Muscle layer of colon (tissue), 2 donors: Measurements from ENCODE around the gene ZDHHC17.
A peak's percentile ranks its signal among the peaks of the same experiment; 100 is the strongest.

Source experiments
- H3K27ac ChIP-seq: one replicate; pipeline ENCODE4 v1.7.0; 2013; ENCODE audit warnings: low read depth, mild to moderate bottlenecking, low read length, moderate library complexity
- H3K27me3 ChIP-seq, 2 donors: one replicate each; pipeline ENCODE4 v1.7.0; 2013; ENCODE audit warnings: low read length in 2 of 2, mild to moderate bottlenecking in 2 of 2; ENCODE audit not compliant: insufficient read depth in 2 of 2, control insufficient read depth in 1 of 2
- H3K36me3 ChIP-seq: one replicate; pipeline ENCODE4 v1.7.0; 2013; ENCODE audit warnings: mild to moderate bottlenecking, low read length; ENCODE audit not compliant: insufficient read depth
- H3K4me1 ChIP-seq: one replicate; pipeline ENCODE4 v1.7.0; 2013; ENCODE audit warnings: mild to moderate bottlenecking, low read length; ENCODE audit not compliant: insufficient read depth
- H3K4me3 ChIP-seq, 2 donors: one replicate each; pipeline ENCODE4 v1.7.0; 2013; ENCODE audit warnings: low read length in 2 of 2, low read depth in 1 of 2, mild to moderate bottlenecking in 1 of 2, moderate library complexity in 1 of 2
- H3K9ac ChIP-seq: one replicate; pipeline ENCODE4 v1.7.0; 2013; ENCODE audit warnings: low read length
- H3K9me3 ChIP-seq: one replicate; pipeline ENCODE4 v1.7.0; 2013; ENCODE audit warnings: mild to moderate bottlenecking, low read length
- donor health status: abdominal sarcoma.
- donor health status: Adenocarcinoma of cecum.

Gene ZDHHC17

GRCh38 chr12:76739896-76740295 is 24.0 kb upstream of the ZDHHC17 start:
- Histone ChIP-seq H3K9me3 (no peaks in the 10 kb centered on the region), H3K27me3 (no peaks in the 10 kb centered on the region), H3K36me3 (no peaks in the 10 kb centered on the region), H3K4me1 (no peaks in the 10 kb centered on the region), H3K9ac (no peak overlapping the region), H3K4me3 (no peak overlapping the region), H3K27ac (no peak overlapping the region)

GRCh38 chr12:76740501-76740900 is 23.4 kb upstream of the ZDHHC17 start:
- H3K9me3 ChIP-seq, result no peaks in the 10 kb centered on the region
- H3K27me3 ChIP-seq, result no peaks in the 10 kb centered on the region
- no peaks in the 10 kb centered on the region for H3K36me3 ChIP-seq
- no peak overlapping the region for H3K4me3 ChIP-seq
- H3K4me1 ChIP-seq, result no peaks in the 10 kb centered on the region
- no peak overlapping the region for H3K27ac ChIP-seq
- H3K9ac ChIP-seq, result no peak overlapping the region

GRCh38 chr12:76745343-76745742 is 18.6 kb upstream of the ZDHHC17 start:
- no peaks in the 10 kb centered on the region for H3K4me1 ChIP-seq
- no peaks in the 10 kb centered on the region for H3K36me3 ChIP-seq
- H3K9me3 ChIP-seq, result no peaks in the 10 kb centered on the region
- no peak overlapping the region for H3K27ac ChIP-seq
- no peak overlapping the region for H3K9ac ChIP-seq
- H3K27me3 ChIP-seq, result no peaks in the 10 kb centered on the region
- H3K4me3 ChIP-seq, result no peak overlapping the region

GRCh38 chr12:76746516-76746915 is 17.4 kb upstream of the ZDHHC17 start:
- Histone ChIP-seq H3K27me3 (no peaks in the 10 kb centered on the region), H3K9me3 (no peaks in the 10 kb centered on the region), H3K27ac (no peak overlapping the region), H3K36me3 (no peaks in the 10 kb centered on the region), H3K4me1 (no peaks in the 10 kb centered on the region), H3K4me3 (no peak overlapping the region), H3K9ac (no peak overlapping the region)

GRCh38 chr12:76747245-76747644 is 16.7 kb upstream of the ZDHHC17 start:
- H3K27me3 ChIP-seq, result no peaks in the 10 kb centered on the region
- no peak overlapping the region for H3K9ac ChIP-seq
- H3K4me3 ChIP-seq, result no peak overlapping the region
- no peak overlapping the region for H3K27ac ChIP-seq
- H3K36me3 ChIP-seq, result no peaks in the 10 kb centered on the region
- H3K4me1 ChIP-seq, result no peaks in the 10 kb centered on the region
- H3K9me3 ChIP-seq, result no peaks in the 10 kb centered on the region

- H3K9me3 ChIP-seq, result no peaks in the 10 kb centered on the region
Observed at GRCh38 chr12:76755829-76756379, 8.0 kb upstream of the ZDHHC17 start.

GRCh38 chr12:76757694-76758093 is 6.2 kb upstream of the ZDHHC17 start:
- Histone ChIP-seq H3K9me3 (no peaks in the 10 kb centered on the region), H3K4me3 (no peak overlapping the region), H3K9ac (no peak overlapping the region), H3K27me3 (no peaks in the 10 kb centered on the region), H3K4me1 (no peaks in the 10 kb centered on the region), H3K27ac (no peak overlapping the region), H3K36me3 (no peaks in the 10 kb centered on the region)

More at GRCh38 chr12:76755829-76756379, 8.0 kb upstream of the ZDHHC17 start:
- no peaks in the 10 kb centered on the region for H3K4me1 ChIP-seq
- no peaks in the 10 kb centered on the region for H3K36me3 ChIP-seq
- no peak overlapping the region for H3K4me3 ChIP-seq
- H3K9ac ChIP-seq, result no peak overlapping the region
- H3K27me3 ChIP-seq, result no peaks in the 10 kb centered on the region
- no peak overlapping the region for H3K27ac ChIP-seq

GRCh38 chr12:76762601-76762980 is 1.3 kb upstream of the ZDHHC17 start:
- Histone ChIP-seq H3K36me3 (no peaks in the 10 kb centered on the region), H3K27me3 (no peaks in the 10 kb centered on the region), H3K9ac (no peak overlapping the region), H3K4me3 (peak overlapping the region in 1 of 2 donors; percentile 77), H3K27ac (no peak overlapping the region), H3K9me3 (no peaks in the 10 kb centered on the region), H3K4me1 (peaks cover 15% of the 10 kb centered on the region)

- Histone ChIP-seq H3K27me3 (no peaks in the 10 kb centered on the region), H3K9me3 (no peaks in the 10 kb centered on the region), H3K4me3 (peak overlapping the region; percentile 56 to 77), H3K36me3 (no peaks in the 10 kb centered on the region), H3K4me1 (peaks cover 26% of the 10 kb centered on the region), H3K9ac (peak overlapping the region; percentile 69), H3K27ac (peak overlapping the region; percentile 59)
Observed at GRCh38 chr12:76764856-76765255, 941 bp downstream of the ZDHHC17 start.

GRCh38 chr12:76765598-76765997 is 1.7 kb downstream of the ZDHHC17 start:
- Histone ChIP-seq H3K4me3 (peak overlapping the region in 1 of 2 donors; percentile 77), H3K9me3 (no peaks in the 10 kb centered on the region), H3K4me1 (peaks cover 33% of the 10 kb centered on the region), H3K27ac (no peak overlapping the region), H3K27me3 (no peaks in the 10 kb centered on the region), H3K36me3 (no peaks in the 10 kb centered on the region), H3K9ac (no peak overlapping the region)

GRCh38 chr12:76766161-76766560 is 2.2 kb downstream of the ZDHHC17 start:
- H3K9ac ChIP-seq, result no peak overlapping the region
- H3K9me3 ChIP-seq, result no peaks in the 10 kb centered on the region
- no peaks in the 10 kb centered on the region for H3K36me3 ChIP-seq
- H3K4me1 ChIP-seq, result peaks cover 33% of the 10 kb centered on the region
- H3K4me3 ChIP-seq, result no peak overlapping the region
- H3K27ac ChIP-seq, result no peak overlapping the region
- H3K27me3 ChIP-seq, result no peaks in the 10 kb centered on the region

GRCh38 chr12:76768576-76768975 is 4.7 kb downstream of the ZDHHC17 start:
- H3K9ac ChIP-seq, result no peak overlapping the region
- no peaks in the 10 kb centered on the region for H3K27me3 ChIP-seq
- no peaks in the 10 kb centered on the region for H3K36me3 ChIP-seq
- H3K9me3 ChIP-seq, result no peaks in the 10 kb centered on the region
- no peak overlapping the region for H3K4me3 ChIP-seq
- H3K4me1 ChIP-seq, result peaks cover 33% of the 10 kb centered on the region
- no peak overlapping the region for H3K27ac ChIP-seq
